IMR-90 (cell line): ENCODE measurements around the gene PLEKHG4.

Experiments used
- BHLHE40 ChIP-seq: fragments of 150-350 bp; IDR thresholded peaks from 2 replicates; pipeline ENCODE4 v1.6.1; 2016; ENCODE audit warnings: mild to moderate bottlenecking, low read depth, low read length
- CEBPB ChIP-seq: IDR thresholded peaks from 2 replicates; pipeline ENCODE4 v1.6.1; 2012; ENCODE audit warnings: low read depth, low read length, improper control_type of control experiment
- FOS ChIP-seq: fragments of 150-350 bp; IDR thresholded peaks from 2 replicates; pipeline ENCODE4 v1.6.1; 2016; ENCODE audit warnings: low read depth, low read length
- MAFK ChIP-seq: IDR thresholded peaks from 2 replicates; pipeline ENCODE4 v1.6.1; 2012; ENCODE audit warnings: low read depth, low read length, improper control_type of control experiment
- MAZ ChIP-seq: IDR thresholded peaks from 2 replicates; pipeline ENCODE4 v1.6.1; 2012; ENCODE audit warnings: low read depth, mild to moderate bottlenecking, low read length, improper control_type of control experiment, moderate library complexity, borderline replicate concordance
- MXI1 ChIP-seq: IDR thresholded peaks from 2 replicates; pipeline ENCODE4 v1.6.1; 2012; ENCODE audit warnings: low read depth, mild to moderate bottlenecking, low read length, moderate library complexity, borderline replicate concordance
- POLR2A ChIP-seq: IDR thresholded peaks from 2 replicates; pipeline ENCODE4 v1.6.1; 2012; ENCODE audit warnings: mild to moderate bottlenecking, low read depth, low read length
- RAD21 ChIP-seq: IDR thresholded peaks from 2 replicates; pipeline ENCODE4 v1.6.1; 2012; ENCODE audit warnings: low read length, improper control_type of control experiment
- RCOR1 ChIP-seq: IDR thresholded peaks from 2 replicates; pipeline ENCODE4 v1.6.1; 2012; ENCODE audit warnings: mild to moderate bottlenecking, low read length, improper control_type of control experiment; ENCODE audit not compliant: insufficient replicate concordance
- RFX5 ChIP-seq: IDR thresholded peaks from 2 replicates; pipeline ENCODE4 v1.8.0; 2012; ENCODE audit warnings: low read depth, mild to moderate bottlenecking, low read length, moderate library complexity
- SMC3 ChIP-seq: fragments of 150-350 bp; IDR thresholded peaks from 2 replicates; pipeline ENCODE4 v1.6.1; 2016; ENCODE audit warnings: low read depth, mild to moderate bottlenecking, antibody characterized with exemption, low read length, moderate library complexity
- TF ChIP-seq, protein P1 (sequence below): conservative IDR thresholded peaks from 2 replicates; pipeline ENCODE4 v1.5.1; 2012; ENCODE audit warnings: mild to moderate bottlenecking, low read depth, low read length, improper control_type of control experiment
- TF ChIP-seq, protein P2 (sequence below): fragments of 150-350 bp; IDR thresholded peaks from 2 replicates; pipeline ENCODE4 v1.6.1; 2017; ENCODE audit warnings: mild to moderate bottlenecking, antibody characterized with exemption, low read length, low read depth

DNA sequence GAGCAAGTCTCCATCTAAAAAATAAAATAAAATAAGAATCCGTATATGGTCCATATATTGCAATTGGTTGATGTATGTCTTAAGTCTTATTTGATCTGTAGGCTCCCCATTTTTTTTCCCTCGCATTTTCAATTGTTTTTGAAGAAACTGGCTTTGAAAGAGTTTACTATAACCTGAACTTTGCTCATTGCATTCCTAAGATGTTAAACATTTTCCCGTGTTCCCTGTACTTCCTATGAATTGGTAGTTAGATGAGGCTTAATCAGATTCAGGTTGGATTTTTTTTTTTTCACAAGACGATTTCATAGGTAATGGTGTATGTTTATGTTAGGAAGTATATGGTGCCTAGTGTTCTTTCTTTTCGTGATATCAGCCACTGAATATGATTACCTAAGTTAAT is 50.6 kb downstream of the PLEKHG4 start:
- TF ChIP-seq, protein P1, sequence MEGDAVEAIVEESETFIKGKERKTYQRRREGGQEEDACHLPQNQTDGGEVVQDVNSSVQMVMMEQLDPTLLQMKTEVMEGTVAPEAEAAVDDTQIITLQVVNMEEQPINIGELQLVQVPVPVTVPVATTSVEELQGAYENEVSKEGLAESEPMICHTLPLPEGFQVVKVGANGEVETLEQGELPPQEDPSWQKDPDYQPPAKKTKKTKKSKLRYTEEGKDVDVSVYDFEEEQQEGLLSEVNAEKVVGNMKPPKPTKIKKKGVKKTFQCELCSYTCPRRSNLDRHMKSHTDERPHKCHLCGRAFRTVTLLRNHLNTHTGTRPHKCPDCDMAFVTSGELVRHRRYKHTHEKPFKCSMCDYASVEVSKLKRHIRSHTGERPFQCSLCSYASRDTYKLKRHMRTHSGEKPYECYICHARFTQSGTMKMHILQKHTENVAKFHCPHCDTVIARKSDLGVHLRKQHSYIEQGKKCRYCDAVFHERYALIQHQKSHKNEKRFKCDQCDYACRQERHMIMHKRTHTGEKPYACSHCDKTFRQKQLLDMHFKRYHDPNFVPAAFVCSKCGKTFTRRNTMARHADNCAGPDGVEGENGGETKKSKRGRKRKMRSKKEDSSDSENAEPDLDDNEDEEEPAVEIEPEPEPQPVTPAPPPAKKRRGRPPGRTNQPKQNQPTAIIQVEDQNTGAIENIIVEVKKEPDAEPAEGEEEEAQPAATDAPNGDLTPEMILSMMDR = no peak
- TF ChIP-seq POLR2A = no peak
- TF ChIP-seq SMC3 = no peak
- TF ChIP-seq RAD21 = no peak
- no peak for TF ChIP-seq BHLHE40
- TF ChIP-seq MXI1 = no peak
- no peak for TF ChIP-seq MAFK
- TF ChIP-seq, protein P2, sequence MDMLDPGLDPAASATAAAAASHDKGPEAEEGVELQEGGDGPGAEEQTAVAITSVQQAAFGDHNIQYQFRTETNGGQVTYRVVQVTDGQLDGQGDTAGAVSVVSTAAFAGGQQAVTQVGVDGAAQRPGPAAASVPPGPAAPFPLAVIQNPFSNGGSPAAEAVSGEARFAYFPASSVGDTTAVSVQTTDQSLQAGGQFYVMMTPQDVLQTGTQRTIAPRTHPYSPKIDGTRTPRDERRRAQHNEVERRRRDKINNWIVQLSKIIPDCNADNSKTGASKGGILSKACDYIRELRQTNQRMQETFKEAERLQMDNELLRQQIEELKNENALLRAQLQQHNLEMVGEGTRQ = no peak
- TF ChIP-seq RCOR1 = no peak
- no peak for TF ChIP-seq RFX5
- no peak for TF ChIP-seq MAZ
- TF ChIP-seq CEBPB = no peak
- no peak for TF ChIP-seq FOS
